AG04450 (cell line): Measurements from ENCODE around the gene MEX3D. TPM values are rescaled to one million over a fixed set of nuclear protein-coding genes. Genes with fewer than 3 reads are reported as not detected.

Source experiments
- CTCF ChIA-PET: fragments of 300-600, 350-600 bp; formaldehyde crosslinking; extraction: SDS; loops from one replicate; lab custom pipeline; 2022; ENCODE audit warnings: antibody characterized with exemption, inconsistent platforms; lab: Charles Lee
- POLR2A ChIA-PET: fragments of 350-600 bp; formaldehyde crosslinking; extraction: SDS; loops from one replicate; lab custom pipeline; 2021; ENCODE audit warnings: antibody characterized with exemption, inconsistent platforms; lab: Yijun Ruan, JAX
- DNase-seq: peaks from one replicate; pipeline ENCODE4 v3.0.0-alpha.2; 2011; ENCODE audit warnings: low read depth, low spot score
- H3K27ac ChIP-seq: one replicate; pipeline ENCODE4 v1.5.1; 2012; ENCODE audit warnings: low read depth, low read length, control low read depth
- H3K27me3 ChIP-seq: one replicate; pipeline ENCODE4 v1.6.0; 2012; ENCODE audit warnings: low read length; ENCODE audit not compliant: control insufficient read depth, insufficient read depth
- H3K4me3 ChIP-seq: 2 replicates; pipeline ENCODE4 v1.5.1; 2011; ENCODE audit warnings: mild to moderate bottlenecking, low read depth, low read length, control low read depth
- H3K9me3 ChIP-seq: 2 replicates; pipeline ENCODE4 v1.5.1; 2012; ENCODE audit warnings: low read length; ENCODE audit not compliant: control insufficient read depth, insufficient read depth
- polyA plus RNA-seq: library from polyadenylated mRNA; depleted of rRNA; stranded (reverse); fragments of >200 nt; gene quantifications from 2 replicates; pipeline ENCODE4 v1.2.3, GENCODE V29; 2011
- TF ChIP-seq, protein P1 (sequence below): IDR thresholded peaks from 2 replicates; pipeline ENCODE4 v1.5.1; 2011; ENCODE audit warnings: low read depth, low read length, control low read depth, inconsistent platforms

MEX3D gene
- polyA plus RNA-seq, 1 experiment = 5.4 TPM

GRCh38 chr19:1526979-1527649 lies 41.0 kb downstream of the MEX3D start:
- ChIA-PET CTCF (no interaction called here), POLR2A (no interaction called here)
- DNase-seq = no peak
- Histone ChIP-seq H3K27ac (no peak overlapping the region), H3K27me3 (peaks cover 23% of the 10 kb centered on the region), H3K4me3 (no peak overlapping the region), H3K9me3 (peaks cover 5% of the 10 kb centered on the region; the same call in 1 of the 2 replicates)
- TF ChIP-seq, protein P1, sequence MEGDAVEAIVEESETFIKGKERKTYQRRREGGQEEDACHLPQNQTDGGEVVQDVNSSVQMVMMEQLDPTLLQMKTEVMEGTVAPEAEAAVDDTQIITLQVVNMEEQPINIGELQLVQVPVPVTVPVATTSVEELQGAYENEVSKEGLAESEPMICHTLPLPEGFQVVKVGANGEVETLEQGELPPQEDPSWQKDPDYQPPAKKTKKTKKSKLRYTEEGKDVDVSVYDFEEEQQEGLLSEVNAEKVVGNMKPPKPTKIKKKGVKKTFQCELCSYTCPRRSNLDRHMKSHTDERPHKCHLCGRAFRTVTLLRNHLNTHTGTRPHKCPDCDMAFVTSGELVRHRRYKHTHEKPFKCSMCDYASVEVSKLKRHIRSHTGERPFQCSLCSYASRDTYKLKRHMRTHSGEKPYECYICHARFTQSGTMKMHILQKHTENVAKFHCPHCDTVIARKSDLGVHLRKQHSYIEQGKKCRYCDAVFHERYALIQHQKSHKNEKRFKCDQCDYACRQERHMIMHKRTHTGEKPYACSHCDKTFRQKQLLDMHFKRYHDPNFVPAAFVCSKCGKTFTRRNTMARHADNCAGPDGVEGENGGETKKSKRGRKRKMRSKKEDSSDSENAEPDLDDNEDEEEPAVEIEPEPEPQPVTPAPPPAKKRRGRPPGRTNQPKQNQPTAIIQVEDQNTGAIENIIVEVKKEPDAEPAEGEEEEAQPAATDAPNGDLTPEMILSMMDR = no peak

GRCh38 chr19:1526066-1526778 lies 41.9 kb downstream of the MEX3D start:
- TF ChIP-seq, protein P1 = no peak
- Histone ChIP-seq H3K9me3 (peaks cover 5% of the 10 kb centered on the region; the same call in 1 of the 2 replicates), H3K4me3 (no peak overlapping the region), H3K27me3 (peaks cover 27% of the 10 kb centered on the region), H3K27ac (no peak overlapping the region)
- ChIA-PET POLR2A (no interaction called here), CTCF (no interaction called here)
- no peak for DNase-seq

DNA sequence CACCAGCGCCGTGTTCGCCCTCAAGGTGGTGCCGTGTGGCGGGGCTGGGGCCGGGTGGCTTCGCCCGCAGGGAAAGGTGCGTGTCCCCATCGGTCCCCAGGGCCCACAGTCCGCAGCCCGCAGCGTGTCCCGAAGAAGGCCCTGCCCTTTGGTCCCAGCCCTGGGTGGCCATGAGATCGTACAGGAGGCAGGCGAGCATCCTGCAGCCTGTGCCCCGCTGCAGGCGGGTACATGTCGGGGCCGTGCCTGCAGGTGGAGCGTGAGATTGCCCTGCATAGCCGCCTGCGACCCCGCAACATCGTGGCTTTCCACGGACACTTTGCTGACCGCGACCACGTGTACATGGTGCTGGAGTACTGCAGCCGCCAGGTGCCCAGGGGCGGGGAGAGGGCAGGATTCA lies 42.8 kb downstream of the MEX3D start:
- ChIA-PET CTCF (no interaction called here), POLR2A (interaction anchor here (0.6 kb wide), 1 partner anchor 47 kb away, joined by 5 read pairs; no protein-coding TSS in a partner anchor)
- TF ChIP-seq, protein P1 = no peak
- Histone ChIP-seq H3K27ac (no peak overlapping the region), H3K27me3 (peaks cover 27% of the 10 kb centered on the region), H3K4me3 (no peak overlapping the region), H3K9me3 (peaks cover 5% of the 10 kb centered on the region; the same call in 1 of the 2 replicates)
- no peak for DNase-seq

DNA sequence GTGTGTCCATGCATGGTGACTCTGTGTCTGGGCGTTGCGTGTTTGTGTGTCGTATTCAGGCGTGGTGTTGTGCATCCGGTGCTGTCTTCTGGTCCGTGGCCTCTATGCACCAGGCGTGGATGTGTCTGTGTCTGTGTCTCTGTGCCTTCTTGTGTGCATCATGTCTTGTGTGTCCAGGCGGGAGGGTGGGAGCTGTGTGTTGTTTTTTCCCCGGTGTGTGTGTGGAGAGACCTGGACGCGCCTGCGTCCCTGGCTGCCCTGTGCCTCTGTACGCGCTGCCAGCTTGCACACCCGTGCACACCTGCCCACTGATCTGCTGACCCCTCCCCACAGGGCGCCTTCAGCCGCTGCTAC lies 43.2 kb downstream of the MEX3D start:
- DNase-seq = no peak
- POLR2A ChIA-PET = interaction anchor here (0.6 kb wide), 1 partner anchor 48 kb away, joined by 5 read pairs; no protein-coding TSS in a partner anchor
- H3K9me3 ChIP-seq = peaks cover 5% of the 10 kb centered on the region; the same call in 1 of the 2 replicates
- peaks cover 27% of the 10 kb centered on the region for H3K27me3 ChIP-seq
- no peak overlapping the region for H3K27ac ChIP-seq
- TF ChIP-seq, protein P1 = no peak
- CTCF ChIA-PET = no interaction called here
- no peak overlapping the region for H3K4me3 ChIP-seq

DNA sequence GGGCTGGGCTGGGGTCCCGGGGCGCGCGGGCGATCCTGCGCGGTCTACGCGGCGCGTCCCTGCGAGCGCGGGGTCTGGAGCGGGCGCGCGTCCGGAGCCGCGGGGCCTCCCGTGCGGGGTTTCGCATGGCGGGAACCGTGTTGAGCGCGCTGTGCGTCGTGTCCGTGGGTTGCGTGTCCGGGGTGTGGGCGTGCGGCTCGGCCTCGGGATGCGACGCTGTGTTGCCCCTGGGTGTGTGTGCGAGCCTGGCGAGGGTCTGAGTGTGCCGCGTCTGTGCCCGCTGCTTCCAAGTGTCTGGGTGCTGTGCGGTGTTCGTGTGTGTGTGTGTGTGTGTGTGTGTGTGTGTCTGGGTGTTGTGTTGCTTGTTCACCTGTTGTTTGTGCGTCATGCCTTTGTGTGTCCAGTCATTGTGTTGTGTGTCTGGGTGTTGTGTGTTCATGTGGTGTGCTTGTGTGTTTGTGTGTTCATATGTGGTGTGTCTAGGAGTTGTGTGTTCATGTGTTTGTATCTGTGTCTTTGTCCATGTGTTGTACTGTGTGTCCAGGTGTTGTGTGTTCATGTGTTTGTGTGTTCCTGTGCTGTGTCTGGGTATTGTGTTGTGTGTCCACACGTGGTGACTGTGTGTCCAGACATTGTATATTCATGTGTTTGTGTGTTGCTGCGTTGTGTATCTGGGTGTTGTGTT lies 43.7 kb downstream of the MEX3D start:
- CTCF ChIA-PET = no interaction called here
- H3K9me3 ChIP-seq = peaks cover 5% of the 10 kb centered on the region; the same call in 1 of the 2 replicates
- H3K27ac ChIP-seq = no peak overlapping the region
- no peak overlapping the region for H3K4me3 ChIP-seq
- peaks cover 27% of the 10 kb centered on the region for H3K27me3 ChIP-seq
- TF ChIP-seq, protein P1 = no peak
- POLR2A ChIA-PET = no interaction called here
- no peak for DNase-seq
